Retina (tissue), 1 donor: ENCODE data around the gene ZWILCH.

Experiments used
- DNase-seq: peaks from one replicate; pipeline ENCODE4 v3.0.0-alpha.2; 2016

ZWILCH gene

GRCh38 chr15:66558271-66558670 lies 53.1 kb downstream of the ZWILCH start:
- DNase-seq = no peak

- no peak for DNase-seq
Measured at GRCh38 chr15:66560856-66561525, 55.9 kb downstream of the ZWILCH start.

- no peak for DNase-seq
Measured at GRCh38 chr15:66563126-66563525, 58.0 kb downstream of the ZWILCH start.

- DNase-seq = no peak
Measured at GRCh38 chr15:66563566-66564110, 58.5 kb downstream of the ZWILCH start.

GRCh38 chr15:66564136-66565041 lies 59.3 kb downstream of the ZWILCH start:
- no peak for DNase-seq

- DNase-seq = no peak
Measured at GRCh38 chr15:66565141-66565641, 60.1 kb downstream of the ZWILCH start.

GRCh38 chr15:66565741-66566144 lies 60.6 kb downstream of the ZWILCH start, which contains the start of gene LCTL:
TSS of gene LCTL (minus strand) at chr15:66565998. CDS start at chr15:66565365, 633 bp downstream.
- DNase-seq = peak; percentile 20

GRCh38 chr15:66566963-66567531 lies 61.9 kb downstream of the ZWILCH start:
- DNase-seq = peak; percentile 74

- no peak for DNase-seq
Measured at GRCh38 chr15:66567897-66568296, 62.8 kb downstream of the ZWILCH start.

GRCh38 chr15:66569461-66570137 lies 64.5 kb downstream of the ZWILCH start:
- DNase-seq = no peak

GRCh38 chr15:66570327-66570726 lies 65.2 kb downstream of the ZWILCH start:
- no peak for DNase-seq

- no peak for DNase-seq
Measured at GRCh38 chr15:66570842-66571478, 65.8 kb downstream of the ZWILCH start.

GRCh38 chr15:66572146-66572545 lies 67.0 kb downstream of the ZWILCH start:
- no peak for DNase-seq

GRCh38 chr15:66573348-66573718 lies 68.2 kb downstream of the ZWILCH start:
- DNase-seq = no peak

GRCh38 chr15:66573719-66574595 lies 68.8 kb downstream of the ZWILCH start:
- no peak for DNase-seq

GRCh38 chr15:66574596-66574950 lies 69.4 kb downstream of the ZWILCH start:
- DNase-seq = no peak

- DNase-seq = no peak
Measured at GRCh38 chr15:66578286-66578875, 73.3 kb downstream of the ZWILCH start.

GRCh38 chr15:66580643-66581042 lies 75.5 kb downstream of the ZWILCH start:
- DNase-seq = no peak

GRCh38 chr15:66581972-66582537 lies 76.9 kb downstream of the ZWILCH start:
- no peak for DNase-seq
